GM12801 (cell line): ENCODE data around the gene ABLIM1.

Experiments
- TF ChIP-seq, protein P1 (sequence below): IDR thresholded peaks from one replicate; pipeline ENCODE4 v1.5.1; 2011; ENCODE audit warnings: control low read depth; ENCODE audit not compliant: insufficient read length; ENCODE audit errors: extremely low read depth

The ABLIM1 gene

DNA sequence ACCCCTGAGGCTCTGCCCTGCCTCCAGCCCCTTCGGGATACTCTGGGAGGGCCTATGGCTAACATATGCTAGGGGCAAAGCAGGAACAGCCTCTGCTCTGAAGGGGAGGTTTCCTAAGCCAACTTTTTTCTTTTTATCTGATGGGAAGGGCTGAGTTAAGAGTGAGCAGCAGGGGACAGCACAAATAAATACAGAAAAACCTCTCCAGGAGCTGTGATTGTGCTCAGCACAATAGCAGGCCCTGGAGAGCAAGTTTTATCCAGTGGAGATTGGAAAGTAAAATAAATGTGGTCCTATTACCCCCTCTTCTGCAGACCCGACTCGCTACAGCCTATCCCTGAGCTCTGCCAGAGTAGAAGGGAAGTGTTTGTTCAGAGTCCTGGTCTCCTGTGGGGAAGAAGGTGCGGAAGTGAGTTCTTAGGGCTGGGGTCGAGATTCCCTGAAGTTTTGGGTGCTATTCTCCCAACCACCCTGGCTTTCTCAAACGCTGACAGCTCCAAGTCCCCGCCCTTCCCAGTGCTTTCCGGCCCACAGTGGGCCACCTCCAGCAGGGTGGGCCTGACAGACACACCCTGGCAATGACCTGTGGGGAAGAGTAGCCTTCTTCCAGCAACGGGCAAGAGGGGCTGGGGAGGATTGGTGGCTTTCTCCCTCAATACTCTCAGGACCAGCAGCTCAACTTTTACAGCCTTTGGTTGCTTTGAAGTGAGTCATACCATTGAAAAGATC, 230.8 kb downstream of the ABLIM1 start:
- TF ChIP-seq, protein P1, sequence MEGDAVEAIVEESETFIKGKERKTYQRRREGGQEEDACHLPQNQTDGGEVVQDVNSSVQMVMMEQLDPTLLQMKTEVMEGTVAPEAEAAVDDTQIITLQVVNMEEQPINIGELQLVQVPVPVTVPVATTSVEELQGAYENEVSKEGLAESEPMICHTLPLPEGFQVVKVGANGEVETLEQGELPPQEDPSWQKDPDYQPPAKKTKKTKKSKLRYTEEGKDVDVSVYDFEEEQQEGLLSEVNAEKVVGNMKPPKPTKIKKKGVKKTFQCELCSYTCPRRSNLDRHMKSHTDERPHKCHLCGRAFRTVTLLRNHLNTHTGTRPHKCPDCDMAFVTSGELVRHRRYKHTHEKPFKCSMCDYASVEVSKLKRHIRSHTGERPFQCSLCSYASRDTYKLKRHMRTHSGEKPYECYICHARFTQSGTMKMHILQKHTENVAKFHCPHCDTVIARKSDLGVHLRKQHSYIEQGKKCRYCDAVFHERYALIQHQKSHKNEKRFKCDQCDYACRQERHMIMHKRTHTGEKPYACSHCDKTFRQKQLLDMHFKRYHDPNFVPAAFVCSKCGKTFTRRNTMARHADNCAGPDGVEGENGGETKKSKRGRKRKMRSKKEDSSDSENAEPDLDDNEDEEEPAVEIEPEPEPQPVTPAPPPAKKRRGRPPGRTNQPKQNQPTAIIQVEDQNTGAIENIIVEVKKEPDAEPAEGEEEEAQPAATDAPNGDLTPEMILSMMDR, result no peak

DNA sequence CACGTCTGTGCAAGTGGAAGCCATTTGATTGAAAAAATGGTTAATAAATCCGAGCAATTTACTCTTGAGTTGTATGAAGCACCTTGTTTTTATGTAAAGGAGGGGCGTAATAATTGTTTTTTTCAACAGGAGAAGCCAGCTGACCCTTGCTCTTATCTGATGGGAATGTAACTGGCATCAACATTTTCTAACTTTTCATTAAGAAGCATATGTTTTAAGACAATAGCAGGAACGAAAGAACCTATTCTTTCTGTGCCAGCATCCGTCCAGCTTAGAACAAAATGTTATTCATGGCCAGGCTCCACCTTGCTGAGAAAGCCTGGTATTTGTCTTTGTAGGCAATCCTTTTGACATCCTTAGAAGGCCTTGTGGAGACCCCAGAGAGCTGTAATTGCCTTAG, 231.6 kb downstream of the ABLIM1 start:
- TF ChIP-seq, protein P1, result no peak

DNA sequence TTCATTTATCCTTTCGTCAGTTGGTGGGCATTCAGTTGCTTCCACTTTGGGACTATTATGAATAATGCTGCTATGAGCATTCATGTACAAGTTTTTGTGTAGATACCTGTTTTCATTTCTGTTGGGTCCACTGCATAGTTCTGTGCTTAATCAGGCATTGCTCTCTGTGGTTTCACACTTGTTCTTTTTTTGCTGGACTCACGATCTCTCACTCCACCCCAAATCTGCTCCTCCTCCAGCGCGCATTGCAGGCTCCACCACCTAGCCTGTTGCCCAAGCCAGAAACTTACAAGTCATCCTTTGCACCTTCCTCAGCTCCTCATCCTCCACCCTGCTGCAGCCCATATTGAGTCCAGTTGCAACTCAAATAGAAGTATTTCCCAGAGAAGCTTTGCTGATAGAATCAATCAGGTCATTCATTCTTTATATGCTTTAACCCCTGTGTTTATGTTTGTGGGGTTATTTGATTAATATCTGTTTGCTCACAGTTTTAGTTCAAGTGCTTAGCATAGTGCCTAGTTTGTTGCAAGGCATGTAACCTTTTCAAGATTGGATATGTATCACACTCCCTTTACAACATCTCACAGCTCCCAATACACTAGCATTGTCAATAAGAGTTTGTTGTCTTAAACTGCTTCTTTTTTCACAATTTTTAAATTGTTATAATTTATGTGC, 237.1 kb downstream of the ABLIM1 start:
- TF ChIP-seq, protein P1, result no peak

DNA sequence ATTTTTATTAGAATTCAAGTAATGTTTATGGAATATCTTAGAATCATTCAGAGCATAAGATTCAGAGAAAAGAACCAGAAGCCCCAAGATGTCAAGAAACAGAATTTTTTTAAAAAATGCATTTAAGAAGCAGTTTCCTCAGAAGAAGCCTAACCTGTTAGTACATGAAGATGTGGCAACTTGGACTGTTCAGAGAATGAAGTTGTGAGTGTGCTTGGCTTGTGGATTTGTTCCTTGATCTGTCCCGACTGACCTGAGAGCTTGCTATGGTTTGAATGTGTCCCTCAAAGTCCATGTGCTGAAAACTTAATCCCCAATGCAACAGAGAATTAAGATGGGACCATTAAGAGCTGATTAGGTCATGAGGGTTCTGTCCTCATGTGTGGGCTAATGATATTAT, 240.0 kb downstream of the ABLIM1 start:
- TF ChIP-seq, protein P1, result no peak

DNA sequence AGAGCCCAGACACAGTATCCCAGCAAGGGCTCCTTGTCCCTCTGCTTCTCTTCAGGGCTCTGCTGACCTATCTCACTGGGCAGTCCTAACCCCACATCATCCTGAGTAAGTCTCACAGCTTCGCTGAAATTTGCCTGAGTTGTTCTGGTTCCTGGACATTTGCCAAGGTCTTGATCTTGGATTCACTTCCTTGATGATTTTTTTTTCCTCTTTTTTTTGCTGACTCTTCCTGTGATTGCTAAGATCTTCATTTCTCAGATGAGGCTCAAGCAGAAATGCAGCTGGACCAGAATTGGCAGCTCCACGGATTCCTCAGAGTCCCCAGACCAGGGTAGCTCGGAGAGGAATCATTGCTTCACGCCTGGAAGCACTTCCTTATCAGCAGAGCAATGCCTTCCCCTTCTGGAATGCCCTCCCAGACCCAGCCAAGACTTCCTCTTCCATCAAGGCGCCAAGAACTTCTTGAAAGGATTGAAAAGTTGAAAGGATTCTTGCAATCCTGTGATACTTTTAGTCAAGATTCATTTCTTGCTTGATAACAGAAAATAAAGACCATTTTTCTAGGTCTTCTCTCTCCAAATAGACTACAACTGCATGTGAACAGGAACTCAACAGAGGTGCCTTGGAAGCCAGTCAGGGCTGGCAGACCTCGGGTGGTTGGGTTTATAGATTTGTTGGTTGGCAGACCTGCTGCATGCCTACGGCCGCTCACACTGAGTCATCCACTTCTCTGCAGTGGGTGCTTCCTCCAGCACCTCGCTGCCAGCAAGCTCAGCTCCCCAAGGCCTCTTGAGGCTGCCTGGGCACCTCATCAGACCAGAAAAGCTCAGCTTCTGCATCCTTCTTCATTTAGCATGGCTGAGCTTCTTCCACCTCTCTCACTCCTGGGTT, 244.9 kb downstream of the ABLIM1 start:
- TF ChIP-seq, protein P1, result no peak

- TF ChIP-seq, protein P1, result no peak
Measured at GRCh38 chr10:114408968-114409444, 249.1 kb downstream of the ABLIM1 start.
